ENCODE results near the gene ZNF239.

ZNF239 gene

GRCh38 chr10:43524434-43525247 lies 49.8 kb downstream of the ZNF239 start:
- TF ChIP-seq CTCF (IDR thresholded peaks at IDR 0.05), result no peak
- Histone ChIP-seq H3K9me3 (peaks cover 48% of the 10 kb centered on the region), H3K36me3 (no peaks in the 10 kb centered on the region)

More at GRCh38 chr10:43524434-43525247, 49.8 kb downstream of the ZNF239 start:
- Histone ChIP-seq H3K27ac (no peak overlapping the region), H3K4me1 (ENCODE audit: control insufficient read depth in 1 of 2, insufficient read depth in 1 of 2, low read depth in 1 of 2, low read length in 1 of 2) (no peaks in the 10 kb centered on the region), H3K27me3 (no peaks in the 10 kb centered on the region), H3K4me3 (ENCODE audit: low read depth in 1 of 2, low read length in 1 of 2) (no peak overlapping the region)

Data from neutrophil (primary cell).